NCI-H2196 treated with DMSO at 0.1 percent for 48 hours (cell line): Measurements from ENCODE around the gene ZNF579.
A peak's percentile ranks its signal among the peaks of the same experiment; 100 is the strongest.
"Not testable (repeated sequence)": the region's sequence is repeated elsewhere in the genome, so short reads cannot be mapped to it uniquely, and the experiment has no call there.

ENCODE experiments used
- DNase-seq: peaks from one replicate; lab custom pipeline; 2025; ENCODE audit not compliant: unreplicated experiment; lab: John Stamatoyannopoulos, UW

ZNF579 gene

DNA sequence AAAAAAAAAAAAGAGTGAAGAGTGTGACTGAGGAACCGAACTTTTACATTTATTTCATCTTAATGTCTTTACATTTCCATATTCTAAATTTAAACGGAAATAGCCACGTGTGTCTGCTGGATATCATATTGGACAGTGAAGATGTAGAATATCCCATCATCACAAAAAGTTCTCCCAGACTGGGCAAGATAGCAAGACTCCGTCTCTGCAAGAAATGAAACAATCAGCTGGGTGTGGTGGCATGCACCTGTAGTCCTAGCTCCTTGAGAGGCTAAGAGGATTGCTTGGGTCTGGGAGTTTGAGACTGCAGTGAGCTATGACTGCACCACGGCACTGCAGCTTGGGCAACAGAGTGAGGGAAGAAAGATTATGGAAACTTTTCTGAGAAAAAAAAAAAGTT, 3.9 kb downstream of the ZNF579 start:
- no peak for DNase-seq

GRCh38 chr19:55573929-55574328, 6.7 kb downstream of the ZNF579 start:
- not testable (repeated sequence) for DNase-seq

- DNase-seq: not testable (repeated sequence)
These were observed 11.2 kb downstream of the ZNF579 start for GRCh38 chr19:55569477-55569876.

- no peak for DNase-seq
These were observed 12.8 kb downstream of the ZNF579 start for GRCh38 chr19:55567708-55568328.

GRCh38 chr19:55566823-55567222, 13.8 kb downstream of the ZNF579 start:
- no peak for DNase-seq

- no peak for DNase-seq
These were observed 17.4 kb downstream of the ZNF579 start for GRCh38 chr19:55563261-55563690.

DNA sequence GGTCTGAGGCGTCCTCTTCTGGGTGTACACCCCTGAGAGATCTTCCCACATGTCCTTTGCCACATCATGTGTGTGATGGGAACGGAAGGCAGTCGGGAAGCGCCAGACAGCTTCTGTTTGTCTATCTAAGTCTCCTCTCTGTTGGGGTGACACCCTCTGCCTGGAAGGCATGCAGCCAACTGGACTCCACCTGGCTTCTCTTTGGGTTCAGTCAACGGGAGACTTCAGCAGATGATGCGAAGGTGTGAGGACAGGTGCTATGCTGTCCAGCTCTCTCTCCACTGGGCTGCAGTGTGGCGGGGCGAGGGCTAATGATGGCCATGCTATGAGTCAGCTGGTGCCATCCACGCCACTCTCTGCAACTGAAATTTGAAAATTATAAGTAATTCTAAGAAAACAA, 21.0 kb downstream of the ZNF579 start:
- no peak for DNase-seq

- peak; percentile 61 for DNase-seq
These were observed 25.9 kb downstream of the ZNF579 start for GRCh38 chr19:55554741-55555152.

GRCh38 chr19:55554302-55554701, 26.3 kb downstream of the ZNF579 start:
- DNase-seq: no peak

DNA sequence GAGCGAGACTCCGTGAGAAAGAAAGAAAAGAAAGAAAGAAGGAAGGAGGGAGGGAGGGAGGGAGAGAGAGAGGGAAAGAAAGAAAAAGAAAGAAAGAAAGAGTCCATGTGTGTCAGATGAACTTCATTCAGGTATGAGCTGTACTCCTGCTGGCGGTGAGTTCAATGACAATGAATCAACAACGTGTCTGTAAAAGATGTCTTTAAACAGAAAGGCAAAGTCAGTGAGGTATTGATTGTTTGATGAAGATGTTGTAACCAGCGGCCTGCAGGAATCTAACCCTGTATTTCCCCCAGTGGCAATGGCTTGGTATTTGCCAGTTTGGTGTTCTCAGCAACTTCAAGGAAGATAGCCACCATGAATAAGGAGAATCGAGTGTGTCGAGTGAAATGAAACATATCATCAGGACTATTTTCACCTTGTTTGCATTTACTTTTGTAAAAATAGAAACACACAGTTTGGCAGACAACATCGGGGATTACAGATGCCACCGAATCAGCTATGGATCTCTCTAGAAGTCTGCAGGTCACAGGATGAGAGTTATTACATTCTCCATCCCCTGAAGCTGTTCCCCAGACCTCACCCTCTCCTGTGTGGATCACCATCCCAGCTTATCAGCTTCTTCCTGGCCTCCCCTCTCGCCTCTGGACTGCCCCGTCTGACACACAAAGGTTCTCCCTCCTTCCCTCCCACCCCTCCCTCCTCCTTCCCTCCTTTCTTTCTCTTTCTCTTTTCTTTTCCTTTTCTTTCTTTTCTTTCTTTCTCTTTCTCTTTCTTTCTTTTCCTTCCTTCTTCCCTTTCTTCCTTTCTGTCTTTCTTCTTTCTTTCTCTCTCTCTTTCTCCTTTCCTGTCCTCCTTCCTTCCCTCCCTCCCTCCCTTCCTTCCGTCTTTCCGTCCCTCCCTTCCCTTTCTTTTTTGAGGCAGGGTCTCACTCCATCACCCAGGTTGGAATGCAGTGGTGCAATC, 27.1 kb downstream of the ZNF579 start:
- no peak for DNase-seq

DNA sequence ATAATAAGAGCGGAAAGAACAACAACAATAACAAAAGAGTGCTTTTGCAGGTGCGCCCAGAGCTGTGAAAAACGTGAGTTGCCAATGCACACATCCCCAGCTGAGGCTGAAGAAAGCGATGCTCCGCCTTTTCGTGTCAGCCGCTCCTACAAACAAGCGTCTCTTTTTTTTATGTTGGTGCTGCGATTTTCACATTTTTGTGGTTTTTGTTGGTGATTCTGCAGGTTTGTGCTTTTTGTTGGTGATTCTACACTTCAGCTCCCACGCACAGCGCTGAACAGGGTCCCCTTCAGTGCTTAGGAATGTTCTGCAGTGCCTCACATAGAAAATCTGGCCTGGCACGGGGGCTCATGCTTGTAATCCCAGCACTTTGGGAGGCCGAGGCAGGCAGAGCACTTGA, 28.0 kb downstream of the ZNF579 start:
- no peak for DNase-seq

DNA sequence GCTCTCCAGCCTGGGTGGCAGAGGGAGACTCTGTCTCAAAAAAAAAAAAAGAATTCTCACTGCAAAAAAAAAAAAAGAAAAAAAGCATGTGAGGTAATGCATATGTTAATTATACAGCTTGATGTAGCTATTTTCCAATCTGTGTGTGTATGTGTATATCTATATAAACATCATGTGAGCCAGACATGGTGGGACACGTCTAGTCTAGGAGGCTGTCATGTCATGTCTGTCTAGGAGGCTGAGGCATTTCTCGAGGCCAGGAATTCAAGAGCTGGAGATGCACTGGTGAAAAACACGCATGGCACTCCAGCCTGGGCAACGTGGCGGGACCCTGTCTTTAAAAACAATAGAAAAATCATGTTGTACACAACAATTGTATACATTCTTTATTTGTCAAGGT, 28.4 kb downstream of the ZNF579 start:
- DNase-seq: no peak

- DNase-seq: no peak
These were observed 30.4 kb downstream of the ZNF579 start for GRCh38 chr19:55550321-55550650.

DNA sequence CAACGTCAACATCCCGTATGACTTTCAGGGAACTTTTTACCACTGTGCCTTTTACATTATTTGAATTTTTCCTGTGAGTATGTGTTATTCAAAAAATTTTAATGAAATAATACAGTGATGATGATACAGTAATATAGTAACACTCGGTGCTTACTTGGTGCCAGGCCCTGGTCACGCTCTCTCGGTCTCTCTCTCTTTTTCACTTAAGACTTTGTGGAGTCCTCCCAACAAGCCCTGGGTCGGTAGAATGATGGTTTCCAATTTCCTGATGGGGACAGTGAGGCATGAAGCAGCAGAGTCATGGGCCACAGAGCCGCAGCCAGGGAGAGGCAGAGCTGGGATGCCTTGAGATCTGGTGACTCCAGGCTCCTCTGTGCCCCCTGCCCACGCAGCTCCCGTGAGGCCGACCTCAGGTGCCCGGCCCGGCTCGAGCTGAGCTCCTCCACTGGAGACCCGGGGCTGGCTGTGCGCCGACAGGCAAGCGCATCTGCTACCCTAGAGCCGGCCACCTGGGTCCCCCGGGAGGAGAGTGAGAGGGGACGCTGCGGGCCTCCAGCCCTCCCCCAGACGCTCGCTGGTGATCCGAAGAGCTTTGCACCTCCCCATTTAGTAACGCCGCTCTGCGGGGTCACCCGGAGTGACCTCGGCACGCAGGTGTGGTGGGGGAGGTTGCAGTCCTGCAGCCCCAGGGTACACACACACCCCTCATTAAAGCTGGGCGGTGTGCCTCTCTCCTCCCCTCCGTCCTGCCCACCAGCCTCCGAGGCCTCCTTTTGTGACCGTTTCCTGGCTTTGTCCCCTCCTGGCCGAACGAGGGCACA, 30.9 kb downstream of the ZNF579 start:
- DNase-seq: no peak

DNA sequence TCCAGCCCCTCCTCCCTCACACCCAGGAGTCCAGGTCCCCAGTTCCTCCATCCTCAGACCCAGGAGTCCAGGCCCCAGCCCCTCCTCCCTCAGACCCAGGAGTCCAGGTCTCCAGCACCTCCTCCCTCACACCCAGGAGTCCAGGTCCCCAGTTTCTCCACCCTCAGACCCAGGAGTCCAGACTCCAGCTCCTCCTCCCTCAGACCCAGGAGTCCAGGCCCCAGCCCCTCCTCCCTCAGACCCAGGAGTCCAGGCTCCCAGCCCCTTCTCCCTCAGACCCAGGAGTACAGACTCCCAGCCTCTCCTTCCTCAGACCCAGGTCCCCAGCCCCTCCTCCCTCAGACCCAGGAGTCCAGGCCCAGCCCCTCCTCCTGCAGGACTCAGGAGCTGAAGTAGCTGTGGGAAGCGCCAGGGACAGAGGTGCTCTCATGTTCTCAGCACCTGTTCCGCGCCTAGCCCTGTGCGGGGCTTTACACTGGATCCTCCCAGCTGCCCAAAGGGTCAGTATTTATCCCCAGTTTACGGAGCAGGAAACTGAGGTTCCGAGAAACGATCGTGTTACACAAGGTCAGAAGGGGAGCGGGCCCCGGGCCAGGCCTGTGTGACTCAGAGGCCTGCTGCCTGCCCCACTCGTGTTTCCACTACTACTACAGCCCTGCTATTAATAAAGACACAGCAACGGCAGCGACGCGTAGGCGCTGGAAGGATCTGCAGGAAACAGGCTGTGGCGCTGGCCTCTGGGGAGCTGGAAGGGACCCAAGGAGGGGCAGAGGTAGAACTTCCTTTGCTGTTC, 33.6 kb downstream of the ZNF579 start:
- DNase-seq: peak; percentile 36

- no peak for DNase-seq
These were observed 34.6 kb downstream of the ZNF579 start for GRCh38 chr19:55546011-55546410.

- DNase-seq: no peak
These were observed 35.2 kb downstream of the ZNF579 start, which contains the start of gene SBK3 for GRCh38 chr19:55545443-55545842. Gene SBK3, minus strand, starts transcription at chr19:55545543. Its CDS starts 0 bp downstream, at chr19:55545543.

- DNase-seq: no peak
These were observed 35.7 kb downstream of the ZNF579 start for GRCh38 chr19:55544776-55545439.

DNA sequence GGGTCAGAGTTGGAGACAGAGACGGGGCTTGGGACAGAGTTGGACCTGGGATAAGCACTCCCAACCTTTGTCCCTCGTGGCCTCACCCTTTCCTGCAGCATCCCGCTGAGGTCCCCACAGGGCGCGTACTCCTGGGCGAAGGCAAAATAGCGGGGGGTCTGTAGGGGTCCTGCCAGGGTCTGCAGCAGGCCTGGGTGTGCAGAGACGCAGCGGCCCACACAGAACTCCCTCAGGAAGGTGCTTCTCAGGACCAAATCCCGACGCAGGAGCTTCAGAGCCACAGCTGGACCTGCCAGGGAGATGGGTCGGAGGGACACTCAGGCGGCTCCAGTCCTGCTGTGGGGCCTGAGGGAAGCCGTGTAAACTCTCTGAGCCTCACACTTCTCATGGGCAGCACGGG, 36.6 kb downstream of the ZNF579 start:
- DNase-seq: no peak

GRCh38 chr19:55543567-55543966, 37.1 kb downstream of the ZNF579 start:
- no peak for DNase-seq
